HUDEP-2 (cell line): Measurements from ENCODE around the gene NCK2.

Source experiments
- DNase-seq, 76 experiments: peaks; one replicate each; lab custom pipeline; 2025; ENCODE audit not compliant: unreplicated experiment in 76 of 76; lab: John Stamatoyannopoulos, UW

The NCK2 gene

GRCh38 chr2:105910497-105911238, 166.0 kb downstream of the NCK2 start:
- DNase-seq: no peak

GRCh38 chr2:105911425-105911824, 166.7 kb downstream of the NCK2 start:
- DNase-seq: no peak

- no peak for DNase-seq
These were observed 167.4 kb downstream of the NCK2 start for GRCh38 chr2:105912081-105912480.

- no peak for DNase-seq
These were observed 170.4 kb downstream of the NCK2 start for GRCh38 chr2:105915005-105915558.

- DNase-seq: no peak
These were observed 172.5 kb downstream of the NCK2 start for GRCh38 chr2:105917226-105917625.

GRCh38 chr2:105917688-105918087, 173.0 kb downstream of the NCK2 start:
- no peak for DNase-seq

GRCh38 chr2:105919191-105919811, 174.6 kb downstream of the NCK2 start:
- DNase-seq: no peak

- peak in 34 of 76 experiments; percentile 0 to 37 (median 7) for DNase-seq
These were observed 175.1 kb downstream of the NCK2 start for GRCh38 chr2:105919826-105920225.

- DNase-seq: no peak
These were observed 179.6 kb downstream of the NCK2 start for GRCh38 chr2:105924271-105924670.

- no peak for DNase-seq
These were observed 180.2 kb downstream of the NCK2 start for GRCh38 chr2:105924932-105925331.

- no peak for DNase-seq
These were observed 180.7 kb downstream of the NCK2 start for GRCh38 chr2:105925390-105925789.

- no peak for DNase-seq
These were observed 182.4 kb downstream of the NCK2 start for GRCh38 chr2:105926960-105927678.

GRCh38 chr2:105928086-105928485, 183.4 kb downstream of the NCK2 start:
- no peak for DNase-seq

GRCh38 chr2:105928563-105928962, 183.9 kb downstream of the NCK2 start:
- DNase-seq: no peak

- DNase-seq: no peak
These were observed 184.8 kb downstream of the NCK2 start for GRCh38 chr2:105929516-105929915.

GRCh38 chr2:105932582-105932981, 187.9 kb downstream of the NCK2 start:
- DNase-seq: no peak

GRCh38 chr2:105933906-105934305, 189.2 kb downstream of the NCK2 start:
- no peak for DNase-seq

- DNase-seq: no peak
These were observed 189.8 kb downstream of the NCK2 start for GRCh38 chr2:105934467-105934866.

- no peak for DNase-seq
These were observed 190.4 kb downstream of the NCK2 start for GRCh38 chr2:105935063-105935462.

GRCh38 chr2:105936954-105937353, 192.2 kb downstream of the NCK2 start:
- no peak for DNase-seq

GRCh38 chr2:105937498-105938097, 192.9 kb downstream of the NCK2 start:
- DNase-seq: no peak
